ENCODE measurements around the gene ZNF490. TPM values are rescaled to one million over a fixed set of nuclear protein-coding genes. Genes with fewer than 3 reads are reported as not detected.
"Not testable (repeated sequence)": the region's sequence is repeated elsewhere in the genome, so short reads cannot be mapped to it uniquely, and the experiment has no call there.

The ZNF490 gene
- total and polyA plus RNA-seq, 2 donors (not counting 1 experiment from before 2014, with no cell fraction given), result 5.7 to 21.2 TPM

DNA sequence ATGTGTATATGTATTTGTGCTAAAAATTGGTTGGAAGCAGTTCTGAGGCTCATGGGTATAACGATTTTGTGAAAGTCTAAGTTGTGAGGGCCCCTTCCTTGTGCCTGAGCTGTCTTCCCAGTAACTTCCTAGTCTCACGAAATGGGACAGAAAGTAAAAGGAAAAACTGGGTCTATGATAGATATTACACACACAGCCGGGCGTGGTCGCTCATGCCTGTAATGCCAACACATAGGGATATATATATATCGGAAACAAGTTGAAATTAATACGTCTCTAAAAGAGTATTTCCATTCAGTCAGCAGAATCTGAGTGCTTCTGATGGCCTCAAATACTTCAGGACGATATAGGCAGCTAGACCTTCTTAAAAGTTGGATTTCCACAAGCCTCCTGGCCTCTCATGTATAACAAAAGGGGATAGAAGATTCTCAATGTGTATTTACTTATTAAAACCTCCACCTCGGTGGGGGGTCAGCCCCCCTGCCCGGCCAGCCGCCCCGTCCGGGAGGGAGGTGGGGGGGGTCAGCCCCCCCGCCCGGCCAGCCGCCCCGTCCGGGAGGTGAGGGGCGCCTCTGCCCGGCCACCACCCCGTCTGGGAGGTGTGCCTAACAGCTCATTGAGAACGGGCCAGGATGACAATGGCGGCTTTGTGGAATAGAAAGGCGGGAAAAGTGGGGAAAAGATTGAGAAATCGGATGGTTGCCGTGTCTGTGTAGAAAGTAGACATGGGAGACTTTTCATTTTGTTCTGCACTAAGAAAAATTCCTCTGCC lies 10.8 kb upstream of the ZNF490 start:
- H3K27me3 ChIP-seq (replicated peaks in 1 of 4; ENCODE audit: control extremely low read depth in 1 of 4, control insufficient read depth in 3 of 4, insufficient read depth in 4 of 4, low read length in 3 of 4); H3K9me3 ChIP-seq (ENCODE audit: control extremely low read depth in 1 of 3, control insufficient read depth in 2 of 3, insufficient read depth in 1 of 3, low read length in 2 of 3); H3K9ac ChIP-seq (ENCODE audit: low read length); H3K4me3 Mint-ChIP-seq; ATAC-seq (ENCODE audit: low read depth); H3K4me3 ChIP-seq (ENCODE audit: control extremely low read depth in 1 of 5, extremely low read depth in 1 of 5, insufficient read depth in 1 of 5, low read depth in 2 of 5, low read length in 4 of 5); H3K9me3 Mint-ChIP-seq (ENCODE audit: insufficient read depth); DNase-seq; H2AFZ ChIP-seq (ENCODE audit: insufficient read depth, low read depth, low read length, poor library complexity, severe bottlenecking); POLR2A ChIA-PET; CTCF ChIA-PET; intact Hi-C loops (cut with micrococcal nuclease); H3K27me3 Mint-ChIP-seq: not testable (repeated sequence)
- H3K36me3 ChIP-seq (replicated peaks in 1 of 2; ENCODE audit: control extremely low read depth in 1 of 2, control insufficient read depth in 1 of 2, extremely low read depth in 1 of 2, insufficient read depth in 2 of 2, low read length in 1 of 2), result peaks cover 3 to 30% of the 10 kb centered on the region in 2 experiments
- peak overlapping the region in 1 of 2 donors; percentile 3 for H3K27ac ChIP-seq (ENCODE audit: low read length in 2 of 2)
- Mint-ChIP-seq H3K4me1 (peaks cover 34% of the 10 kb centered on the region), H3K27ac (peak overlapping the region; percentile 50)
- peaks cover 89% of the 10 kb centered on the region for H3K79me2 ChIP-seq (ENCODE audit: control insufficient read depth, insufficient read depth, low read length)
- H4K20me1 ChIP-seq (ENCODE audit: control insufficient read depth, insufficient read depth, low read length, poor library complexity, severe bottlenecking), result peaks cover 65% of the 10 kb centered on the region
- peaks cover 29 to 32% of the 10 kb centered on the region in 2 donors for H3K4me1 ChIP-seq (ENCODE audit: control insufficient read depth in 2 of 2, insufficient read depth in 2 of 2, low read length in 2 of 2)
- peak overlapping the region; percentile 22 for H3K4me2 ChIP-seq (replicated peaks; ENCODE audit: low read depth, low read length, poor library complexity, severe bottlenecking)
- WGBS (ENCODE audit: insufficient coverage), result 100% methylated on average over 1 of the region's 26 CpGs

- H3K9me3 Mint-ChIP-seq (ENCODE audit: insufficient read depth), result no peaks in the 10 kb centered on the region
- POLR2A ChIA-PET, result interaction anchor here (0.6 to 0.7 kb wide), 2 partner anchors 12 to 43 kb away, joined by 5 to 6 read pairs; no protein-coding TSS in a partner anchor
- peak overlapping the region; percentile 25 for H3K4me2 ChIP-seq (replicated peaks; ENCODE audit: low read depth, low read length, poor library complexity, severe bottlenecking)
- intact Hi-C loops (cut with micrococcal nuclease), result no loop called here
- H3K36me3 ChIP-seq (replicated peaks in 1 of 2; ENCODE audit: control extremely low read depth in 1 of 2, control insufficient read depth in 1 of 2, extremely low read depth in 1 of 2, insufficient read depth in 2 of 2, low read length in 1 of 2), result peaks cover 1 to 9% of the 10 kb centered on the region in 2 experiments
- H3K27me3 ChIP-seq (replicated peaks in 1 of 4; ENCODE audit: control extremely low read depth in 1 of 4, control insufficient read depth in 3 of 4, insufficient read depth in 4 of 4, low read length in 3 of 4), result no peaks in the 10 kb centered on the region
- ATAC-seq (ENCODE audit: low read depth) (no peak), DNase-seq (no peak)
- no peak overlapping the region for H3K9ac ChIP-seq (ENCODE audit: low read length)
- peaks cover 85% of the 10 kb centered on the region for H3K79me2 ChIP-seq (ENCODE audit: control insufficient read depth, insufficient read depth, low read length)
- H3K4me3 Mint-ChIP-seq, result no peak overlapping the region
- H3K27ac Mint-ChIP-seq, result no peak overlapping the region
- H3K27me3 Mint-ChIP-seq, result no peaks in the 10 kb centered on the region
- WGBS (ENCODE audit: insufficient coverage), result no CpG with 5 or more reads among the region's 4 CpGs
- TF ChIP-seq EZH2 (IDR thresholded peaks at IDR 0.05; ENCODE audit: borderline replicate concordance, insufficient read depth, low read depth, low read length, poor library complexity, severe bottlenecking), result no peak
- TF ChIP-seq, protein P1, sequence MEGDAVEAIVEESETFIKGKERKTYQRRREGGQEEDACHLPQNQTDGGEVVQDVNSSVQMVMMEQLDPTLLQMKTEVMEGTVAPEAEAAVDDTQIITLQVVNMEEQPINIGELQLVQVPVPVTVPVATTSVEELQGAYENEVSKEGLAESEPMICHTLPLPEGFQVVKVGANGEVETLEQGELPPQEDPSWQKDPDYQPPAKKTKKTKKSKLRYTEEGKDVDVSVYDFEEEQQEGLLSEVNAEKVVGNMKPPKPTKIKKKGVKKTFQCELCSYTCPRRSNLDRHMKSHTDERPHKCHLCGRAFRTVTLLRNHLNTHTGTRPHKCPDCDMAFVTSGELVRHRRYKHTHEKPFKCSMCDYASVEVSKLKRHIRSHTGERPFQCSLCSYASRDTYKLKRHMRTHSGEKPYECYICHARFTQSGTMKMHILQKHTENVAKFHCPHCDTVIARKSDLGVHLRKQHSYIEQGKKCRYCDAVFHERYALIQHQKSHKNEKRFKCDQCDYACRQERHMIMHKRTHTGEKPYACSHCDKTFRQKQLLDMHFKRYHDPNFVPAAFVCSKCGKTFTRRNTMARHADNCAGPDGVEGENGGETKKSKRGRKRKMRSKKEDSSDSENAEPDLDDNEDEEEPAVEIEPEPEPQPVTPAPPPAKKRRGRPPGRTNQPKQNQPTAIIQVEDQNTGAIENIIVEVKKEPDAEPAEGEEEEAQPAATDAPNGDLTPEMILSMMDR (IDR thresholded peaks at IDR 0.05), result no peak
- CTCF ChIA-PET, result interaction anchor here (0.6 to 0.8 kb wide), 2 partner anchors 14 to 963 kb away, joined by 3 to 4 read pairs; no protein-coding TSS in a partner anchor
- H3K4me1 Mint-ChIP-seq, result peaks cover 55% of the 10 kb centered on the region
- H4K20me1 ChIP-seq (ENCODE audit: control insufficient read depth, insufficient read depth, low read length, poor library complexity, severe bottlenecking), result peaks cover 63% of the 10 kb centered on the region
- peaks cover 54 to 65% of the 10 kb centered on the region in 2 donors for H3K4me1 ChIP-seq (ENCODE audit: control insufficient read depth in 2 of 2, insufficient read depth in 2 of 2, low read length in 2 of 2)
- H3K9me3 ChIP-seq (ENCODE audit: control extremely low read depth in 1 of 3, control insufficient read depth in 2 of 3, insufficient read depth in 1 of 3, low read length in 2 of 3), result no peaks in the 10 kb centered on the region
- no peak overlapping the region for H2AFZ ChIP-seq (ENCODE audit: insufficient read depth, low read depth, low read length, poor library complexity, severe bottlenecking)
- H3K4me3 ChIP-seq (ENCODE audit: control extremely low read depth in 1 of 5, extremely low read depth in 1 of 5, insufficient read depth in 1 of 5, low read depth in 2 of 5, low read length in 4 of 5), result no peak overlapping the region
- peak overlapping the region in 1 of 2 donors; percentile 41 for H3K27ac ChIP-seq (ENCODE audit: low read length in 2 of 2)
Observed at GRCh38 chr19:12617646-12618045, 7.0 kb upstream of the ZNF490 start.

Measured in B cell (primary cell).